Measurements from ENCODE around the gene ZIC4.
A peak's percentile ranks its signal among the peaks of the same experiment; 100 is the strongest.

Gene ZIC4

DNA sequence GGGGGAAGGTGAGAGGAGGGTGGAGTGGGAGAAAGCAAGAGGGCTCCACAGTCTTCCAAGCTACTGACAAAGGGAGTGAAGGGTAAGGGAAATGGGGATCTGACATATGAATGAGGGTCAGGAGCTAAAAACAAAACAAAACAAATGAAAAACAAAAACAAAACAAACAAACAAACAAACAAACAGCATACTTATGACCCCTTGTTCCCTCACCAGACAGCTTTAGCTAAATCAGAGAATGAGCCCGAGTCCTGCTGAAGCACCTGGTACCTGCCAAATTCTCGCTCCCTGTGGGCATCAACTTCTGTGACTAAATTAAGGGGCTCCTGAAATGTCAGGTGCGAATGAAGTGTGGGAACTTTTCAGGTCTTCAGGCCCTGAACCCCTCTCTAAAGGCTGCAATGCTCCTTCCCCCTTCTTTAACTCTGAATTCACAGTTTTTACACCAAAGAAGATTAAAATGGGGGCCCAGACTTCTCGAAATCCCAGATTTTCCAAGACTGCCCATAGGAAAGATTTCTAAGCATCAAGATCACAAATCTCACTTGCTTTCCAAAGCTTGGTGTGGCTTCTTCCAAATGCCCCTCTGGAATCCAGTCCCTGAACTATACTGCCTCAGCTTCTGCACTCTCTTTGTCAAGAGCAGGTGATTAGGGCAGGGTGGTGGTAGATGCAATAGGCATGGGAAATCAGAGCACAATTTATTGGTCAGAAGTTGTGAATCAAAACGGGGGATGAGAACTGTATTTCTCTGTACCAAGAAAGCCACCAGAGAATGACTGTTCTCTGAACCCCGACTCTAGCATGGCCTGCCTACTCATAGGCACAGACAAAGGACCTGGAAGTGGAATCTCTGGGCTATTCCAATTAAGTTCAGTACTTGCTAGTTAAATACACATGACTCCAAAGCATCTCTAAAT is 40.9 kb downstream of the ZIC4 start:
- no peak overlapping the region for H3K4me3 ChIP-seq (ENCODE audit: low read depth, low read length)
- DNase-seq (ENCODE audit: low read depth), result no peak
- TF ChIP-seq CTCF (IDR thresholded peaks at IDR 0.05; ENCODE audit: insufficient read depth, low read depth, low read length, missing control alignments), result no peak

DNA sequence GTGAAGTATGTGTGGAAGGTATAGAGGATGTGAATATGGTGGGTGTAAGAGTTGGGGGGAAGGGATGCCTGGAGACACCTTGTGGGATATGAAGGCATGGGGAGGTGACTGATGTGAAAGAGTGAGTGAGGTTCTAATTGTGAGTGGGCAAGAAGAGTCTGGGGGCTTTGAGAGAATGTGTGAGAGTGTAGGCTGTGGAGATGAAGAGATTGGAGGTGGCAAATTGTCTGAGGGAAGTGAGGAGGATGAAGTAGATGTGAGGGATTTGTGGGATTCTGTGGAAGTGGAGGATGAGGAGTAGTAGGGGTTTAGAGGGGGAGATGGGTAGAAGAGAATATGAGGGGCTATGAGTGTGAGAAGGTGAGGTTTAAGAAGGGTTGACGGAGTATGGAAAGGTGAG is 41.6 kb downstream of the ZIC4 start:
- no peak for DNase-seq (ENCODE audit: low read depth)
- H3K4me3 ChIP-seq (ENCODE audit: low read depth, low read length), result no peak overlapping the region
- TF ChIP-seq CTCF (IDR thresholded peaks at IDR 0.05; ENCODE audit: insufficient read depth, low read depth, low read length, missing control alignments), result no peak

DNA sequence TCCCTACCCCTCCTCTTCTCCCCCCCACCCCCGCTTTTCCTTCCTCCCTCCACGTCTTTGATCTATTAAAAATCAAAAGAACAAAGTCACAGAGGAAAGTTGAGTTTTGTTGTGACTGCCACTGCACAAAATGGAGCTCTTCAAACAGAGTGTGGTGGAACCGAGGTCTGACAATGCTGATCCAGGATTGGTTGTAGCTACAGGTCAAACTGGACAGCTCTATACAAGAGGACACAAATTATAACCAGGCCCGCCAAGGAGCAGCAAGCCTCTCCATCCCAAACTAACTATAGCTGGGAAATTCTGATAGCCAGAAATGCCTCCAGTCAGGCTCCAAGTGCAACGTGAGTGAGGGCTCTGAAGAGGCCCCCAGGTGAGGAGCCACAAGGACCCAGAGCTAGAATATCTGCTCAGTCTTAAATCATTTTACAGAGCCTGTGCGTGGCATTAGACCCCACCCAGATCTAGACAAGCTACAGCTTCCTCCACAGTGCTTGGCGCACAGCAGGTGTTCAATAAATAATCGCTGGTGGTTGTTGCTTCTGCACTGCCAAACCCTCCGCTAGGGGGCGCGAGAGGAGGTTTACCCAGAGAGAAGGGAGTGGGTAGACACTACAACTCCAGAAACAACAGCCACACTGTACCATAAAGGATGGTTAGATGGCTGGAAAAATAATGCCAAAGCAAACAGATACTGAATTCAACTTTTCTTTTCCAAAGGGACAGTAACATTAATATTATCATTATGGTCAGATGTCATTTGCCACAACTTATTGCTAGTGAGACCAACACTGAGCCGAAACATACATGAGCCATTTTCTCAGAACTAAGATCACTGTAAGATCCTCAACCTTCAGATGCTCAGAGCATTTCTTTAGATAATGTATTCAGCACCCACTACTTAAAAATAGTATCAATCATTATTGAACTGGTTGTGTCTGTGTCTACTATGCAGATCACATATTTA is 44.6 kb downstream of the ZIC4 start:
- DNase-seq (ENCODE audit: low read depth), result peak; percentile 66
- no peak overlapping the region for H3K4me3 ChIP-seq (ENCODE audit: low read depth, low read length)

DNA sequence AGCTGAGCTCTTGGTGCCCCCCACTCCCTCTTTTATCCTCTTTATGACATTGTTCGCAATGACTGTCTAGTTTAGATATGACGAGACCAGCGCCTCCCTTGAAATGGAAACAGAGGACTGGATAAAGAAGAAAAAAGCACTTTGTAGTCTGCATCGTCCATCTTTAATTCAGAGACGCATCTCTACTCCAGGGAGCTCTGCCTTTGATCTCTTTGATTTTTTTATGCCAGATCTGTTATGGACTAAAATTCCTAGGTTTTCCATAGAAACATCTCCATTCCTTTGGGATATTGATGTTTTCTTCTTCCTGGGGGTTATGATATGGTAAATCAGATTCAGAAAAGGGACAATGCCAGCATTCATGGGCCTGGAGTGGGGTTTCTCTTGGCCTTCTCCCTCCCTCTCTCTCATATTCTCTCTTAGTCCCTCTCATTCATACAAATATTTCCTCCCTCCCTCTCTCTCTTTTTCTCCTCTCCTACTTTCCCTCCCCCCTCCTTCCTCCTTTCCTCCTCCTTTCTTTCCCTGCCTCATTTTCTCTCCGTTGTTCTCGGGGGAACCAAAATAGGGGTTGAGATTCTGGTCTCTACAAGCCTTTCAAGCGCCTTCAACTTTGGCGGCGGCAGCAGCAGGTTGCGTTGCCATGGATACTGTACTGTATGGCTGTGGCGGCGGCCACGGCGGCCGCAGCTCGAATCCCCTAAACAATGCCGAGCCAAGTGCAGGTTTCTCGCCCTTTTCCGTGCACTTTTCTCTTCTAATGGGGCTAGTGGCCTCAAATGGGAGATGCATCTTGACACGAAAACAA is 45.5 kb downstream of the ZIC4 start:
- no peak overlapping the region for H3K4me3 ChIP-seq (ENCODE audit: low read depth, low read length)
- no peak for TF ChIP-seq CTCF (IDR thresholded peaks at IDR 0.05; ENCODE audit: insufficient read depth, low read depth, low read length, missing control alignments)
- DNase-seq (ENCODE audit: low read depth), result peak; percentile 53

More for the DNA sequence above, 44.6 kb downstream of the ZIC4 start:
- TF ChIP-seq CTCF (IDR thresholded peaks at IDR 0.05; ENCODE audit: insufficient read depth, low read depth, low read length, missing control alignments), result peak; percentile 71

DNA sequence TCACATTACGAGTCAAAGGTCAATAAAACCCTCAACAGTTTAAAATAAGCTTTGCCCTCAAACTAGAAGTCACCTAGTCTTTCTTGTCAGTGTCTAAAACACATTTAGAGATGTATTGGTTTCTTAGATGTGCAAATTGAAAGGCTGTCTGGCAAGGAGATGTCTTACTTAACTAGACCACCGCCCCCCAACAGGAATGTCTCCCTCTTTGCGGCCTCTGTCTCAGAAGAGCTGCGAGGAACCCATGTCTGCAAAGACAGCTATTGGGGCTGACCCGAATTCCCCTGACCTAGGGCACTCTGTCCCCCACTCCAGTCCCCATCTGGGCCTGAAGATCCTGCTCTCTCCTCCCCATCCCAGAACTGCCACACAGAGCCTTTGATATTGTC is 46.3 kb downstream of the ZIC4 start:
- no peak overlapping the region for H3K4me3 ChIP-seq (ENCODE audit: low read depth, low read length)
- no peak for DNase-seq (ENCODE audit: low read depth)
- TF ChIP-seq CTCF (IDR thresholded peaks at IDR 0.05; ENCODE audit: insufficient read depth, low read depth, low read length, missing control alignments), result no peak

Data from GM12865 (cell line).